ENCODE data around the gene CD248. TPM values are rescaled to one million over a fixed set of nuclear protein-coding genes. Genes with fewer than 3 reads are reported as not detected.

The CD248 gene
- total RNA-seq, 1 experiment from 2014 or later: 0.15 TPM

GRCh38 chr11:66309475-66309874 lies 7.4 kb downstream of the CD248 start:
- Histone ChIP-seq H3K4me1 (ENCODE audit: control insufficient read depth, insufficient read depth, low read length) (peaks cover 6% of the 10 kb centered on the region), H3K9me3 (ENCODE audit: control insufficient read depth, insufficient read depth, low read depth, low read length) (no peaks in the 10 kb centered on the region), H3K36me3 (ENCODE audit: control insufficient read depth, insufficient read depth, low read length) (no peaks in the 10 kb centered on the region), H3K4me3 (ENCODE audit: low read depth in 2 of 2, low read length in 2 of 2) (no peak overlapping the region), H3K27me3 (ENCODE audit: control insufficient read depth, insufficient read depth, low read length) (no peaks in the 10 kb centered on the region), H3K27ac (ENCODE audit: low read length) (no peak overlapping the region)
- intact Hi-C loops (cut with micrococcal nuclease; ENCODE audit: unreplicated experiment): no loop called here
- TF ChIP-seq POLR2AphosphoS5 (IDR thresholded peaks at IDR 0.05; ENCODE audit: low read depth, low read length) (no peak), SIN3A (IDR thresholded peaks at IDR 0.05; ENCODE audit: borderline replicate concordance, insufficient read depth, low read depth, low read length) (no peak), TCF7L2 (IDR thresholded peaks at IDR 0.05; ENCODE audit: low read depth, low read length) (no peak), REST (IDR thresholded peaks at IDR 0.05; ENCODE audit: insufficient read depth in 1 of 2, low read depth in 2 of 2, low read length in 1 of 2) (no peak)
- TF ChIP-seq, protein P1, sequence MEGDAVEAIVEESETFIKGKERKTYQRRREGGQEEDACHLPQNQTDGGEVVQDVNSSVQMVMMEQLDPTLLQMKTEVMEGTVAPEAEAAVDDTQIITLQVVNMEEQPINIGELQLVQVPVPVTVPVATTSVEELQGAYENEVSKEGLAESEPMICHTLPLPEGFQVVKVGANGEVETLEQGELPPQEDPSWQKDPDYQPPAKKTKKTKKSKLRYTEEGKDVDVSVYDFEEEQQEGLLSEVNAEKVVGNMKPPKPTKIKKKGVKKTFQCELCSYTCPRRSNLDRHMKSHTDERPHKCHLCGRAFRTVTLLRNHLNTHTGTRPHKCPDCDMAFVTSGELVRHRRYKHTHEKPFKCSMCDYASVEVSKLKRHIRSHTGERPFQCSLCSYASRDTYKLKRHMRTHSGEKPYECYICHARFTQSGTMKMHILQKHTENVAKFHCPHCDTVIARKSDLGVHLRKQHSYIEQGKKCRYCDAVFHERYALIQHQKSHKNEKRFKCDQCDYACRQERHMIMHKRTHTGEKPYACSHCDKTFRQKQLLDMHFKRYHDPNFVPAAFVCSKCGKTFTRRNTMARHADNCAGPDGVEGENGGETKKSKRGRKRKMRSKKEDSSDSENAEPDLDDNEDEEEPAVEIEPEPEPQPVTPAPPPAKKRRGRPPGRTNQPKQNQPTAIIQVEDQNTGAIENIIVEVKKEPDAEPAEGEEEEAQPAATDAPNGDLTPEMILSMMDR (IDR thresholded peaks at IDR 0.05): no peak
- no TSS peak for BruUV-seq (replicated peaks)
- ATAC-seq: no peak
- ChIA-PET POLR2A (no interaction called here), CTCF (interaction anchor here (1.2 kb wide), 1 partner anchor 19 kb away, joined by 5 read pairs; no protein-coding TSS in a partner anchor)
- no peak for DNase-seq (ENCODE audit: low read depth, low spot score)
- in situ Hi-C loops (cut with HindIII; ENCODE audit: low pct_unique_long_range_greater_than_20kb, low sequenced_read_pairs): no loop called here

- intact Hi-C loops (cut with micrococcal nuclease; ENCODE audit: unreplicated experiment): no loop called here
- Histone ChIP-seq H3K27ac (ENCODE audit: low read length) (no peak overlapping the region), H3K9me3 (ENCODE audit: control insufficient read depth, insufficient read depth, low read depth, low read length) (no peaks in the 10 kb centered on the region), H3K4me1 (ENCODE audit: control insufficient read depth, insufficient read depth, low read length) (no peaks in the 10 kb centered on the region), H3K27me3 (ENCODE audit: control insufficient read depth, insufficient read depth, low read length) (no peaks in the 10 kb centered on the region), H3K4me3 (ENCODE audit: low read depth in 2 of 2, low read length in 2 of 2) (no peak overlapping the region), H3K36me3 (ENCODE audit: control insufficient read depth, insufficient read depth, low read length) (no peaks in the 10 kb centered on the region)
- CTCF ChIA-PET: interaction anchor here (0.6 kb wide), 1 partner anchor 727 kb away, joined by 5 read pairs; the partner anchor contains the start of gene EHBP1L1
- BruUV-seq (replicated peaks): no TSS peak
- DNase-seq (ENCODE audit: low read depth, low spot score) (no peak), ATAC-seq (no peak)
- POLR2A ChIA-PET: no interaction called here
- in situ Hi-C loops (cut with HindIII; ENCODE audit: low pct_unique_long_range_greater_than_20kb, low sequenced_read_pairs): no loop called here
- no peak for TF ChIP-seq TCF7L2 (IDR thresholded peaks at IDR 0.05; ENCODE audit: low read depth, low read length)
- TF ChIP-seq REST (IDR thresholded peaks at IDR 0.05; ENCODE audit: insufficient read depth in 1 of 2, low read depth in 2 of 2, low read length in 1 of 2): no peak
- TF ChIP-seq, protein P1 (IDR thresholded peaks at IDR 0.05): no peak
- TF ChIP-seq POLR2AphosphoS5 (IDR thresholded peaks at IDR 0.05; ENCODE audit: low read depth, low read length): no peak
- TF ChIP-seq SIN3A (IDR thresholded peaks at IDR 0.05; ENCODE audit: borderline replicate concordance, insufficient read depth, low read depth, low read length): no peak
Measured at GRCh38 chr11:66302656-66303055, 14.2 kb downstream of the CD248 start.

All from Panc1 (cell line).